Endothelial cell of umbilical vein (primary cell): Measurements from ENCODE around the gene CLDN7. TPM values are rescaled to one million over a fixed set of nuclear protein-coding genes. Genes with fewer than 3 reads are reported as not detected.
A peak's percentile ranks its signal among the peaks of the same experiment; 100 is the strongest.

Experiments used
- BruUV-seq: library from RNA; stranded (reverse); fragments of 400-500 nt; replicated peaks from 2 replicates; lab custom pipeline; 2021; lab: Mats Ljungman, UMichigan
- CTCF ChIA-PET: fragments of 300-600, 350-600 bp; sonication (Branson Sonifier 250); formaldehyde crosslinking; loops from one replicate; lab custom pipeline; 2021; ENCODE audit warnings: antibody characterized with exemption, inconsistent platforms; lab: Charles Lee
- POLR2A ChIA-PET: fragments of 300-600, 350-600 bp; sonication (Branson Sonifier 250); formaldehyde crosslinking; loops from one replicate; lab custom pipeline; 2021; ENCODE audit warnings: antibody characterized with exemption, inconsistent platforms; lab: Charles Lee
- DNase-seq: peaks from one replicate; pipeline ENCODE4 v3.0.0-alpha.2; 2011; ENCODE audit warnings: low read depth, low spot score
- FAIRE-seq: peaks from 2 replicates; lab custom pipeline; 2011; peaks lifted over from hg19 to GRCh38; lab: Jason Lieb, UNC
- H2AFZ ChIP-seq: 2 replicates; pipeline ENCODE4 v1.6.0; 2012; ENCODE audit warnings: low read depth, low read length, control low read depth, inconsistent platforms
- H3K27ac ChIP-seq: 2 replicates; pipeline ENCODE4 v1.5.1; 2011; ENCODE audit warnings: low read depth, mild to moderate bottlenecking, control low read depth, low read length, moderate library complexity; ENCODE audit not compliant: insufficient read depth
- H3K27me3 ChIP-seq, 2 experiments: 2 replicates each; pipeline versions ENCODE4 v1.6.0 to v1.6.1; 2011; ENCODE audit warnings: low read length in 2 of 2, mixed read lengths in 1 of 2; ENCODE audit not compliant: control insufficient read depth in 2 of 2, insufficient read depth in 2 of 2
- H3K36me3 ChIP-seq, 2 experiments: 2 replicates in 1 of 2; 3 replicates in 1 of 2; pipeline ENCODE4 v1.5.1; 2011; ENCODE audit warnings: low read length in 2 of 2, mild to moderate bottlenecking in 1 of 2, moderate library complexity in 1 of 2; ENCODE audit not compliant: control insufficient read depth in 2 of 2, insufficient read depth in 2 of 2; ENCODE audit errors: extremely low read depth in 1 of 2
- H3K4me1 ChIP-seq: 3 replicates; pipeline ENCODE4 v1.5.1; 2011; ENCODE audit warnings: mild to moderate bottlenecking, low read length; ENCODE audit not compliant: control insufficient read depth, insufficient read depth; ENCODE audit errors: extremely low read depth
- H3K4me2 ChIP-seq: 2 replicates; pipeline ENCODE4 v1.6.1; 2011; ENCODE audit warnings: low read length, control low read depth, mixed read lengths; ENCODE audit not compliant: insufficient read depth
- H3K4me3 ChIP-seq, 3 experiments: fragments of 200-600 bp in 1 of 3; sonication (generic), shearing (Covaris generic) in 1 of 3; replicated peaks in 1 of 3; 2 replicates each; pipeline ENCODE4 v1.5.1; 2011 to 2016; ENCODE audit warnings: control low read depth in 3 of 3, low read length in 3 of 3, mild to moderate bottlenecking in 2 of 3, inconsistent platforms in 1 of 3, low read depth in 1 of 3, moderate library complexity in 1 of 3; ENCODE audit not compliant: insufficient read depth in 1 of 3
- H3K79me2 ChIP-seq: 2 replicates; pipeline ENCODE4 v1.6.0; 2012; ENCODE audit warnings: low read length, inconsistent platforms; ENCODE audit not compliant: control insufficient read depth, insufficient read depth
- H3K9ac ChIP-seq: replicated peaks from 2 replicates; pipeline ENCODE3; 2011; ENCODE audit warnings: low read length, control low read depth; ENCODE audit not compliant: insufficient read depth; ENCODE audit errors: extremely low read depth
- H3K9me1 ChIP-seq: replicated peaks from 3 replicates; pipeline ENCODE4 v1.6.0; 2011; ENCODE audit warnings: mild to moderate bottlenecking, low read length; ENCODE audit not compliant: control insufficient read depth, insufficient read depth; ENCODE audit errors: extremely low read depth
- H3K9me3 ChIP-seq: replicated peaks from 2 replicates; pipeline ENCODE4 v1.5.1; 2012; ENCODE audit warnings: low read length, inconsistent platforms; ENCODE audit not compliant: control insufficient read depth, insufficient read depth
- H4K20me1 ChIP-seq: replicated peaks from 2 replicates; pipeline ENCODE3; 2011; ENCODE audit warnings: mild to moderate bottlenecking, low read length; ENCODE audit not compliant: control insufficient read depth, insufficient read depth; ENCODE audit errors: extremely low read depth
- EZH2 ChIP-seq: IDR thresholded peaks from 2 replicates; pipeline ENCODE4 v1.6.1; 2012; ENCODE audit warnings: borderline replicate concordance, low read depth, mild to moderate bottlenecking, moderate library complexity, low read length, inconsistent platforms; ENCODE audit not compliant: severe bottlenecking
- FOS ChIP-seq: IDR thresholded peaks from 2 replicates; pipeline ENCODE4 v1.6.1; 2011; ENCODE audit warnings: mild to moderate bottlenecking, low read length, moderate library complexity, borderline replicate concordance; ENCODE audit not compliant: insufficient read depth
- GATA2 ChIP-seq: IDR thresholded peaks from 2 replicates; pipeline ENCODE4 v1.7.0; 2011; ENCODE audit warnings: low read depth, mild to moderate bottlenecking, moderate library complexity, mixed read lengths, low read length; ENCODE audit not compliant: insufficient read length, insufficient read depth
- JUN ChIP-seq: IDR thresholded peaks from 2 replicates; pipeline ENCODE4 v1.6.1; 2011; ENCODE audit warnings: borderline replicate concordance, low read depth; ENCODE audit not compliant: insufficient read length, insufficient read depth
- POLR2A ChIP-seq: IDR thresholded peaks from 2 replicates; pipeline ENCODE4 v1.6.1; 2012; ENCODE audit warnings: low read depth, mild to moderate bottlenecking, control low read depth, low read length
- POLR2AphosphoS5 ChIP-seq: IDR thresholded peaks from 2 replicates; pipeline ENCODE4 v1.6.1; 2012; ENCODE audit warnings: low read depth, mild to moderate bottlenecking, control low read depth, low read length, moderate library complexity; ENCODE audit not compliant: insufficient read depth
- dilution Hi-C: fragments of 300-500 bp; cut with MboI; formaldehyde crosslinking; loops from one replicate; pipeline ENCODE4 v1.15.0; 2019; ENCODE audit warnings: low sequenced_read_pairs; ENCODE audit not compliant: extremely low pct_ligation_motif_present
- intact Hi-C: fragments of 100-400 bp; cut with micrococcal nuclease; formaldehyde crosslinking; loops from one replicate; pipeline ENCODE4 v1.10.0; 2022
- polyA plus RNA-seq, 4 experiments: library from polyadenylated mRNA; depleted of rRNA in 3 of 4; stranded (reverse) in 3 of 4; unstranded in 1 of 4; fragments of >200 nt; gene quantifications; 2 replicates each; pipeline versions ENCODE4 v1.2.1 to v1.2.3, GENCODE V29; 2011 to 2012; ENCODE audit warnings: missing spikeins in 1 of 4
- total RNA-seq: library from RNA; stranded (reverse); gene quantifications from 2 replicates; pipeline ENCODE4 v1.2.3, GENCODE V29; 2021
- TF ChIP-seq, protein P1 (sequence below), 2 donors: IDR thresholded peaks; 1 replicate in 1 of 2; 2 replicates in 1 of 2; pipeline ENCODE4 v1.5.1; 2011; ENCODE audit warnings: low read length in 2 of 2, mild to moderate bottlenecking in 2 of 2, moderate library complexity in 2 of 2, control low read depth in 1 of 2, inconsistent platforms in 1 of 2, low read depth in 1 of 2; ENCODE audit not compliant: insufficient read depth in 1 of 2; ENCODE audit errors: extremely low read depth in 1 of 2
- TF ChIP-seq, protein P2 (sequence below): IDR thresholded peaks from 2 replicates; pipeline ENCODE4 v1.6.1; 2011; ENCODE audit not compliant: insufficient read depth, insufficient read length

Gene CLDN7
- total and polyA plus RNA-seq, 2 donors (not counting 3 experiments of a cell fraction or from before 2014, with no cell fraction given) = 25.4 to 25.7 TPM

DNA sequence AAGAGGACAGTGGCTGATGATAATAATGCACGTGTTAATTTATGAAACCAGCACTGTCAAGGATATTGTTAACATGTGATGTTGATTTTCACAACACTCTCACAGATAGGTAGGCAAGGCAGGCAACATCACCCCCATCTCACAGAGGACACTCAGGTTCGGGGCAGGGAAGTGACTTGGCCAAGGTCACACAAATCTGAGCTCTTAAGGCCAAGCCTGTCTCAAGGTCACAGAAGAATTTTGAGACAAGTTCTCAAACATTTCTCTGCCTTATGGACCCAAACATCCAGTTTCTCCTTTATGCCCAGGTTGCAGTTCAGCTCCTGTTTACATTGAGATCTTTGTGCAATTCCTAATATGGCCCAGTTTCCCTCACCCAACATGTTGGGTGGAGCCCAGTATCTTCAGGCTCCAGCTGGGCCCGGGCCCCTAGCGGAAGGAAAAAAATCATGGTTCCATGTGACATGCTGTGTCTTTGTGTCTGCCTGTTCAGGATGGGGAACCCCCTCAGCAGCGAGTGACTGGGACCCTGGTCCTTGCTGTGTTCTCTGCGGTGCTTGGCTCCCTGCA, 20.6 kb upstream of the CLDN7 start:
- H3K79me2 ChIP-seq = no peaks in the 10 kb centered on the region
- ChIA-PET CTCF (interaction anchor here (1.2 to 10.2 kb wide), 2 partner anchors 14 to 106 kb away, joined by 3 to 170 read pairs; no protein-coding TSS in a partner anchor), POLR2A (no interaction called here)
- H3K4me1 ChIP-seq = peaks cover 9% of the 10 kb centered on the region
- H3K4me2 ChIP-seq = no peak overlapping the region
- H3K27ac ChIP-seq = no peak overlapping the region
- DNase-seq (no peak), FAIRE-seq (peak; percentile 12)
- no peaks in the 10 kb centered on the region for H3K36me3 ChIP-seq
- no peak overlapping the region for H3K9ac ChIP-seq
- peaks cover 5 to 13% of the 10 kb centered on the region in 2 experiments for H3K27me3 ChIP-seq
- TF ChIP-seq, protein P1, sequence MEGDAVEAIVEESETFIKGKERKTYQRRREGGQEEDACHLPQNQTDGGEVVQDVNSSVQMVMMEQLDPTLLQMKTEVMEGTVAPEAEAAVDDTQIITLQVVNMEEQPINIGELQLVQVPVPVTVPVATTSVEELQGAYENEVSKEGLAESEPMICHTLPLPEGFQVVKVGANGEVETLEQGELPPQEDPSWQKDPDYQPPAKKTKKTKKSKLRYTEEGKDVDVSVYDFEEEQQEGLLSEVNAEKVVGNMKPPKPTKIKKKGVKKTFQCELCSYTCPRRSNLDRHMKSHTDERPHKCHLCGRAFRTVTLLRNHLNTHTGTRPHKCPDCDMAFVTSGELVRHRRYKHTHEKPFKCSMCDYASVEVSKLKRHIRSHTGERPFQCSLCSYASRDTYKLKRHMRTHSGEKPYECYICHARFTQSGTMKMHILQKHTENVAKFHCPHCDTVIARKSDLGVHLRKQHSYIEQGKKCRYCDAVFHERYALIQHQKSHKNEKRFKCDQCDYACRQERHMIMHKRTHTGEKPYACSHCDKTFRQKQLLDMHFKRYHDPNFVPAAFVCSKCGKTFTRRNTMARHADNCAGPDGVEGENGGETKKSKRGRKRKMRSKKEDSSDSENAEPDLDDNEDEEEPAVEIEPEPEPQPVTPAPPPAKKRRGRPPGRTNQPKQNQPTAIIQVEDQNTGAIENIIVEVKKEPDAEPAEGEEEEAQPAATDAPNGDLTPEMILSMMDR (IDR thresholded peaks at IDR 0.05; ENCODE audit: extremely low read depth in 1 of 2, insufficient read depth in 1 of 2, low read depth in 1 of 2, low read length in 2 of 2) = no peak
- no peak for TF ChIP-seq EZH2
- no peak for TF ChIP-seq FOS
- TF ChIP-seq POLR2AphosphoS5 = no peak
- no peak for TF ChIP-seq POLR2A
- TF ChIP-seq JUN = no peak
- no peak for TF ChIP-seq GATA2
- TF ChIP-seq, protein P2, sequence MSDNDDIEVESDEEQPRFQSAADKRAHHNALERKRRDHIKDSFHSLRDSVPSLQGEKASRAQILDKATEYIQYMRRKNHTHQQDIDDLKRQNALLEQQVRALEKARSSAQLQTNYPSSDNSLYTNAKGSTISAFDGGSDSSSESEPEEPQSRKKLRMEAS = no peak
- no peak overlapping the region for H2AFZ ChIP-seq
- no peaks in the 10 kb centered on the region for H3K9me1 ChIP-seq
- no peak overlapping the region for H3K4me3 ChIP-seq
- no peaks in the 10 kb centered on the region for H3K9me3 ChIP-seq
- intact Hi-C loops (no loop called here), dilution Hi-C loops (no loop called here)
- H4K20me1 ChIP-seq = no peaks in the 10 kb centered on the region
- no TSS peak for BruUV-seq
